ENCODE results near the gene LAMB4.

The LAMB4 gene

DNA sequence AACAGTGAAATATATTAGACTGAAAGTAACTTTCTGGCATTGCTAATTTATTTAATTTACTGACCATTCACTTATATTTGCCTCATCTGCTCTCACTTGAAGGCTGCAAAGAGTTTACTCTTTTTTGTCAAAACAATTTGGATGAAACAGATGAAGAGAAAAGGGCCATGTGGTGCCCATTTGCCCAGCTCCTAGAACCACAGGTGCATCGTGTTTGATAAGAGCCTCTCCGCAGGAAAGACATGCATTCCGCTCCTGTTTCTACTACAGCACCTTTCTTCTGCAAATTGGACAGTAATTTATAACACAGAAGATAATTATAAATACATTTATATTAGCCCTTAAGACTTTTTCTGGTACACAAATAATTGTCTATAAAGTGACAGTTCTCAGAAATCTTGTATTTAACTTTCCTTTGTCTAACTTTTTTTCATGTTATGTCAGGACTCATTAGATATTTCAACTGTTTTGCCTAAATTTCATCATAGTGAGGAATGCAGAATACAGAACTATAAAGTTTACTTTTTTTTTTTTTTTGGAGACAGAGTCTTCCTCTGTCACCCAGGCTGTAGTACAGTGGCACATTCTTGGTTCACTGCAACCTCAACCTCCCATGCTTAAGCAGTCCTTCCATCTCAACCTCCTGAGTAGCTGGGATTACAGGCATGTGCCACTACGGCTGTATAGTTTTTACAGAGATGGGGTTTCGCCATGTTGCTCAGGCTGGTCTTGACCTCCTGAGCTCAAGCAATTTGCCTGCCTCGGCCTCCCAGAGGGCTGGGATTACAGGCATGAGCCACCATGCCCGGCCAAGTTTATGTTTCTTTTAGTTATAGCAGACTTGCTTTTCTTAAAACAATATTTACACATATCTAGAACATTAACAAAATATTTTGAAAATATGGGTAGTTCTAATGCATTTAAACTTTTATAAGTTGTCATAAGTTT is 869 bp downstream of the LAMB4 start:
- ATAC-seq (no peak), DNase-seq (ENCODE audit: low spot score in 2 of 2) (no peak)
- Mint-ChIP-seq H3K4me1 (no peaks in the 10 kb centered on the region), H3K36me3 (no peaks in the 10 kb centered on the region), H3K27ac (no peak overlapping the region), H3K9me3 (no peaks in the 10 kb centered on the region), H3K4me3 (no peak overlapping the region)

DNA sequence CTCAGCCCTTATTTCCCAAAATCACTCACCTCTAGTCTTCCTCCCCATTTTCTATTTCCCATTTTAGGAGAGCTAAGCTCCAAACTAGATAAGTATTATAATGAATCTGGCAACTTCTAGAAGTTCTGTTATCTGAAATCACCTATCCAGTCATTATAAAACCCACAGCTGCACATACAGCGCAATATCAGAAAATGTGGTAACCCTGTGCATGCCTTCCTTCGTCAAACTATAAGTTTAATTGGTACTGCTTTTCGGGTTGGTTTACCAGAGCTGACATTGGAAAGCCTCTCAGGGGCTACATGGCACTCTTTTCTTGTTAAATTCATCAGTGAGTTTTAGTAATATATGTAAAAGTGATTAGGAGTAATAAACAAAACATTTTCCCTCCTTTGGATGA is 1.6 kb downstream of the LAMB4 start:
- DNase-seq (ENCODE audit: low spot score in 2 of 2) (no peak), ATAC-seq (no peak)
- Mint-ChIP-seq H3K36me3 (no peaks in the 10 kb centered on the region), H3K9me3 (no peaks in the 10 kb centered on the region), H3K4me1 (no peaks in the 10 kb centered on the region), H3K27ac (no peak overlapping the region), H3K4me3 (no peak overlapping the region)

DNA sequence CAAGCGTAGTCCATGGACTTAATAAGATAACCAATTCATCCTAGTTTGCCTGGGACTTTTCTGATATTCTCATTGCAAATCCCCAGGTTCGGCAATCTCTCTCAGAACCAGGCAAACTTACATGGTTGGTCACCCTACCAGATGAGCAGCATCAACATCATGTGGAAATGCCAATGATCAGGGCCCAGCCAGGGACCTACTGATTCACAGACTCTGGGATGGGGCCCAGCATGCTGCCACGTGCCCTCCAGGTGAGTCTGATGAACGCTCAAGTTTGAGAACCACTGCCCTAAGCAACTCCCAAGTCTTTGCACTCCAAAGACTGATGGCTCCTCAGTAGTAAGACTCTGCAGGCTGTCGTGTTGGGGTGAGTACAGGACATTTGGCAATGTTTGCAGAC is 2.7 kb downstream of the LAMB4 start:
- Mint-ChIP-seq H3K4me3 (no peak overlapping the region), H3K27ac (no peak overlapping the region), H3K9me3 (no peaks in the 10 kb centered on the region), H3K4me1 (no peaks in the 10 kb centered on the region), H3K36me3 (no peaks in the 10 kb centered on the region)
- ATAC-seq: no peak
- no peak for DNase-seq (ENCODE audit: low spot score in 2 of 2)

DNA sequence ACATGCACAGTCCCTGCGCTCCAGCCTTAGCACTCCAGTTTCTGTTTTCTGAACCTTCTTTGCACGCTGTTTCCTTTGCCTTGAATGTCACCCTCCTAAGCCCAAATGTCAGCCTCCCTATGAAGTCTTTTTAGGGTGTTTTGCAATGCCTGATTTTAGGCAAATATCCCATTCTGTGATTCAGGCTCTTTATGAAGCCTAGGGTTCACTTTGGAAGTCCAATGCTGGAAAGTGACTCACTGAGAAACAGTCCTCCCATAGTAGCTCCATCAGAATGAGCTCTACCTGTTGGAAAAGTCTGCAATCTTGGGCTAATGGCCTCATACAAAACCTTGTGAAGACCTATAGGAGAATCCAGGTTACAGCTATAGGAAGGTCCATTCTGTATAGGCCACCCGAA is 5.3 kb downstream of the LAMB4 start:
- Mint-ChIP-seq H3K9me3 (no peaks in the 10 kb centered on the region), H3K4me1 (no peaks in the 10 kb centered on the region), H3K36me3 (no peaks in the 10 kb centered on the region), H3K4me3 (no peak overlapping the region), H3K27ac (no peak overlapping the region)
- DNase-seq (ENCODE audit: low spot score in 2 of 2) (no peak), ATAC-seq (no peak)

- Mint-ChIP-seq H3K4me1 (no peaks in the 10 kb centered on the region), H3K27ac (no peak overlapping the region), H3K36me3 (no peaks in the 10 kb centered on the region), H3K4me3 (no peak overlapping the region), H3K9me3 (no peaks in the 10 kb centered on the region)
- DNase-seq (ENCODE audit: low spot score in 2 of 2) (no peak), ATAC-seq (no peak)
Observed at GRCh38 chr7:108122181-108122580, 8.0 kb downstream of the LAMB4 start.

- ATAC-seq (no peak), DNase-seq (ENCODE audit: low spot score in 2 of 2) (no peak)
- H3K27ac Mint-ChIP-seq: no peak overlapping the region
- no peaks in the 10 kb centered on the region for H3K4me1 Mint-ChIP-seq
- H3K36me3 Mint-ChIP-seq: no peaks in the 10 kb centered on the region
- no peaks in the 10 kb centered on the region for H3K9me3 Mint-ChIP-seq
- no peak overlapping the region for H3K4me3 Mint-ChIP-seq
Observed at GRCh38 chr7:108120933-108121332, 9.2 kb downstream of the LAMB4 start.

- DNase-seq (ENCODE audit: low spot score in 2 of 2): no peak
Observed at GRCh38 chr7:108120196-108120595, 10.0 kb downstream of the LAMB4 start.

DNA sequence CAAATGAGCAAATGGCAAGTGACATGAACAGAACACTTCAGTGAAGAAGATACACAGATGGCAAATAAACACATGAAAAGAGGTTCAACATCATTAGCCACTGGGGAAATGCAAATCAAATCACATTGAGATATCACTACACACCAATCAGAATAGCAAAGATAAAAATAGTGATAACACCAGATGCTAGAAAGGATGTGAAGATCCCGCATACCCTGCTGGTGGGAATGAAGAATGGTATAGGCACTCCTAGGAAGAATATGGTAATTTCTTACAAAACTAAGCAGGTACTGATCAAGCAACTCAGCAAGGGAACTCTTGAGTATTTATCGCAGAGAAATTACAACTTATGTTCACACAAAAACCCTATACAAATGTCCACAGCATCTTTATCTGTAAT is 11.2 kb downstream of the LAMB4 start:
- no peaks in the 10 kb centered on the region for H3K9me3 Mint-ChIP-seq
- ATAC-seq (no peak), DNase-seq (ENCODE audit: low spot score in 2 of 2) (no peak)
- no peaks in the 10 kb centered on the region for H3K36me3 Mint-ChIP-seq
- H3K4me1 Mint-ChIP-seq: no peaks in the 10 kb centered on the region
- H3K27ac Mint-ChIP-seq: no peak overlapping the region
- no peak overlapping the region for H3K4me3 Mint-ChIP-seq

More at GRCh38 chr7:108120196-108120595, 10.0 kb downstream of the LAMB4 start:
- Mint-ChIP-seq H3K4me3 (no peak overlapping the region), H3K4me1 (no peaks in the 10 kb centered on the region), H3K27ac (no peak overlapping the region), H3K36me3 (no peaks in the 10 kb centered on the region), H3K9me3 (no peaks in the 10 kb centered on the region)
- no peak for ATAC-seq

DNA sequence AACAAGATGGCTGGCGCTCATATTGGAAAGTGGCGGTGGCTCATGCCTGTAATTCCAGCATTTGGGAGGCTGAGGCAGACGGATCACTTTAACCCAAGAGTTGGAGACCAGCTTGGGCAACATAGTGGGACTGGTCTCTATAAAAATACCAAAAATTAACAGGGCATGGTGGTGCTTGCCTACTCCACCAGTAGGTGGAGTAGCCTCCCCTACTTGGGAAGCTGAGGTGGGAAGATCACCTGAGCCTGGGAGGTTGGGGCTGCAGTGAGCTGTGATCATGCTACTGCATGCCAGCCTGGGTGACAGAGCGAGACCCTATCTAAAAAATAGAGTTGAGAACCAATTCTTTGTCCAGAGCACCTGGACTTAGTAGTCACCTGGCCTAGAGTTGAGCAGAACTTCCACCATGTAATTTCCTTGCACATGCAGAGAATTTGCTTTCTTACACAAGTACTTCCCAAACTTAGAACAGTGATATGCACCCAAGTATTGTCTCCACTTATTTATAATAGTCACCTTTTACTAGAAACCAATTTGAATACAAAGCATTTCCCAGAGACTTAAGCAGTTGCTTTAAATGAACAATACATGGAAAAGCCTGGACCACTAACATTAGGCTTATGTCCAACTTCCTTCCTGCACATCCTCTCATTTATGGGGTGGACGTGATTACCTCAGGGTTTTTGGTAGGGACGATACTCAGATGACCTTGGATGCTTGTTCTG is 15.9 kb downstream of the LAMB4 start:
- H3K4me3 Mint-ChIP-seq: no peak overlapping the region
- H3K9me3 Mint-ChIP-seq: no peaks in the 10 kb centered on the region
- ATAC-seq (peak; percentile 57), DNase-seq (ENCODE audit: low spot score in 2 of 2) (no peak)
- H3K36me3 Mint-ChIP-seq: no peaks in the 10 kb centered on the region
- no peak overlapping the region for H3K27ac Mint-ChIP-seq
- no peaks in the 10 kb centered on the region for H3K4me1 Mint-ChIP-seq

DNA sequence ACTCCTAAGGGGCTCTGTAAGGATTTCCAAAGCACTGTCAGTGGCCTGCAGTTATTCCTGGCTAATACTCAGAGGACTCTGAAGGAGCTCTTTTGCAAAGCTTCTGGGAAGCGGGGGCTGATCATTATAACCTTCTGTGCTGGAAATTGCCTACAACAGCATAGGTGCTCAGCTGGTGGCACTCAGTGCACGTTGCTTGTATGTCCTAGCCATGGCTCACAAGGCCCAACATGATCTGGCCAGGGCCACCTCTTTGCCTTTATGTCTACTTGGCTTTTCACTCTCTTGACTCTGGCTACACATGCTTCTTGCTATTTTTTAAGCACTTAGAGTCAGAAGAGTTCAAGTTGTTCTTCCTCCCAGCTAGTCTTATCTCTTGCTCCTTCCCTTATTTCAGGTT is 17.5 kb downstream of the LAMB4 start:
- no peaks in the 10 kb centered on the region for H3K4me1 Mint-ChIP-seq
- no peaks in the 10 kb centered on the region for H3K9me3 Mint-ChIP-seq
- H3K36me3 Mint-ChIP-seq: no peaks in the 10 kb centered on the region
- DNase-seq (ENCODE audit: low spot score in 2 of 2): no peak
- H3K27ac Mint-ChIP-seq: no peak overlapping the region
- no peak for ATAC-seq
- H3K4me3 Mint-ChIP-seq: no peak overlapping the region

DNA sequence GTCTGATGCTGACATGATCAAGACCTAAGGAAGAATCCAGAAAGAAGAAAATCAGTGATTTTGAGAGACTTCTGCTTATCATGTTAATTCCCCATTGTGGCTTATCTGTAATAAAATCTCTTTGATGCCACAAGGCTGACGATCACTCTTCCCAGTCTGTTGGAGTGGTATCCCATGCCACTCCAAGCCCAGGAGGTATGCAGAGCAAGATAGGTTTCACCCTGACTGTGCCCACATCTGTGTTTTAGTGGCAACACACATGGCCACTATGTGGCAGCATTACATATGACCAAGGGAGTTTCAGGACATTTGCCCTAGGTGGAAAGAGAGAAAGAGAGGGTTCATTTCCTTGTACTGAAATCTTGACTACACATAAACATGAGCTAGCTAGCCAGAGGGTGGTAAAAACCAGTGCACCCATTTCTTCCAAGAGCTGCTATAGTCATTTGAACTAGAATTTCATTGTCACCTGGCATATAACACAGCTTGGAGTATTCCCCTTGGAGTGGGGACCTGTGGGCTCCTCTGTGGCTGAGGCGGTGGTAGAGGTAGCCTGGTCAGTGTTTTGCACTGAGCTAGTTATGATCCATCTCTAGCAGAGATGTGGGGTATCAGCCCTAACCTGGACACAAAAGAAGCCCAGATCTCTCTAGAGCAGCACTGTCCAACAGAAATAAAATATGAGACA is 20.8 kb downstream of the LAMB4 start:
- Mint-ChIP-seq H3K27ac (no peak overlapping the region), H3K4me1 (no peaks in the 10 kb centered on the region), H3K4me3 (no peak overlapping the region), H3K9me3 (no peaks in the 10 kb centered on the region), H3K36me3 (no peaks in the 10 kb centered on the region)
- DNase-seq (ENCODE audit: low spot score in 2 of 2): no peak
- peak; percentile 49 for ATAC-seq

GRCh38 chr7:108108131-108108530 is 22.0 kb downstream of the LAMB4 start:
- Mint-ChIP-seq H3K9me3 (no peaks in the 10 kb centered on the region), H3K36me3 (no peaks in the 10 kb centered on the region), H3K4me1 (no peaks in the 10 kb centered on the region), H3K27ac (no peak overlapping the region), H3K4me3 (no peak overlapping the region)
- ATAC-seq: no peak
- no peak for DNase-seq (ENCODE audit: low spot score in 2 of 2)

DNA sequence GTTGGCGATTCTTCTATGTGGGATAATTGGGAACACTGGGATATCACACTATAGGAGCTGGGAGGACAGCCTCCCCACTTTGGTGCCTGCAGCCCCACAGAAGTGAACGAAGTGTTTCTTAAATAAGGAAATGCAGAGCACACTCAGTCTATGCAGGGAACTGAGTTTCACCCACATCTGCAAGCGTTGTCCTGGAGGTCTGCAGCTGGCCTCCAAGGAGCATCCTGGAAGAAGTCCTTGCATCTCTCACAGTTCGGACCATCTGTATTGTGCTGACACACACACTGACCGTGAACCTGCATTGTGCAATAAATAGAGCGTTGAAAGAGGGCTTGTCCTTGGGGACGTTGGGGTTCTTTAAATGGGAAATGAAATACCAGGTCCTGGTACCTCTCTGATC is 25.8 kb downstream of the LAMB4 start:
- DNase-seq (ENCODE audit: low spot score in 2 of 2) (no peak), ATAC-seq (no peak)
- H3K36me3 Mint-ChIP-seq: no peaks in the 10 kb centered on the region
- no peaks in the 10 kb centered on the region for H3K9me3 Mint-ChIP-seq
- no peak overlapping the region for H3K4me3 Mint-ChIP-seq
- no peak overlapping the region for H3K27ac Mint-ChIP-seq
- no peaks in the 10 kb centered on the region for H3K4me1 Mint-ChIP-seq

DNA sequence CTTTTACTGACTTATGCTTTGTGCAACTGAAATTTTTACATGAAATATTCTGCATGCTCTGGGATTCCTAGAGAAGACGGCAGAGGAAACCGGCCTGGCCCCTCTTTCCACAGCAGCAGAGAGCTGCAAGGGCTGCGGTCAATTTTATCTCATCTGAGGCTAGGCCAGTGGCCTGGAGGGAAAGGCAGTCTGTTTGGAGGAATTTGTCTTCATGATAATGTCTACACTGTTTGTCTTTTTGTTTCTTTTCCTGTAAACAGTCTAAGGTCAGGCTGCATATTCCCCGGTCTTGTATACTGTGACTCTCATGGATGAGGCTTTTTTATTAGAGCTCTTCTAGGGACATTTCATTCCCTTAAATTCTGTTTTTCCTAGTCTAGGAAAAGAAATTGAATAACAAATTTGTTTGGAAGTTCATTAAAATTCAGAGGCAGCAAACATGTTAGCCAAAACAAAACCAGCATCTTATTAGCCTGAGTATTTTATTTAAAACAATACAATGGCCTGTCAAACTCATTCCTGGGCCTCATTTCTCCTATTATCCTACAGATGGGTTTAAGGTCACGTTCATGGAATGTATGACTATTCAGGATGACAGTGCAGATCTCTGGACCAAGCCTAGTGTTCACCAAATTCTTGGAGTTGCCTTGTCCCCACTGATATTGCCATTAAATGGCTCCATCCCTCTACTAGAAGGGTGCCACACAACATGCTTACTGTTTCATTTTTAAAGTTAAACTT is 26.4 kb downstream of the LAMB4 start:
- ATAC-seq (no peak), DNase-seq (ENCODE audit: low spot score in 2 of 2) (no peak)
- Mint-ChIP-seq H3K4me3 (no peak overlapping the region), H3K4me1 (no peaks in the 10 kb centered on the region), H3K36me3 (no peaks in the 10 kb centered on the region), H3K9me3 (no peaks in the 10 kb centered on the region), H3K27ac (no peak overlapping the region)

DNA sequence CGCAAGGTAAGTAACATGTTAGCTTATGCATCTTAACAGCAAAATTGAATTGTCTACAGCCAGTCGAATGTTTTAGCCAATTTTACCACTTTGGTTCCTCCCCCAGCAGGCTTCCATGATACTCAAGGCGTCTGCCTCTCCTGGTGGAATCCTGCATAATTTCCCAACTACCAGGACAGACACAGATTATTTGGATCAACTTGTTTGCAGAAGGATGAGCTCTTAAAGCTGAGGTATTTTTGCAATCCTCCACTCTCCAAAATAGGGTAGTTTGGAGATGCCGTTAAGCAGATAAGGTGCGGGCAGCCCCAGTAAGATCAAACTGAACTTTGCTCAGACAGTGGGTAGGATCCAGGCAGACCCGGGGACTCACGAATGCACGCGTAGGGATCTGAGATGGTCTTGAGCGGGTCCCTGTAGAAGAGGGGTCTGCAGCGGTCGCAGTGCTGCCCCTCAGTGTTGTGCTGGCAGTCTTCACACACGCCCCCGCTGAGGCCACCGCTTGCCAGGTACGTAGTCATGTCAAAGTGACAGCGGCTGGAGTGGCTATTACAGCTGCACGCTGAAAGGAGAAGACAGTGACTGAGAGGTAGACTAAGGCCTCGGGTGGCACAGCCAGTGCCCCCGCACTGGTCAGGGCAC is 27.4 kb downstream of the LAMB4 start:
- no peak overlapping the region for H3K27ac Mint-ChIP-seq
- no peak overlapping the region for H3K4me3 Mint-ChIP-seq
- no peaks in the 10 kb centered on the region for H3K9me3 Mint-ChIP-seq
- ATAC-seq (no peak), DNase-seq (ENCODE audit: low spot score in 2 of 2) (no peak)
- H3K4me1 Mint-ChIP-seq: no peaks in the 10 kb centered on the region
- no peaks in the 10 kb centered on the region for H3K36me3 Mint-ChIP-seq
